Measurements from ENCODE around the gene GIGYF1.

The GIGYF1 gene

DNA sequence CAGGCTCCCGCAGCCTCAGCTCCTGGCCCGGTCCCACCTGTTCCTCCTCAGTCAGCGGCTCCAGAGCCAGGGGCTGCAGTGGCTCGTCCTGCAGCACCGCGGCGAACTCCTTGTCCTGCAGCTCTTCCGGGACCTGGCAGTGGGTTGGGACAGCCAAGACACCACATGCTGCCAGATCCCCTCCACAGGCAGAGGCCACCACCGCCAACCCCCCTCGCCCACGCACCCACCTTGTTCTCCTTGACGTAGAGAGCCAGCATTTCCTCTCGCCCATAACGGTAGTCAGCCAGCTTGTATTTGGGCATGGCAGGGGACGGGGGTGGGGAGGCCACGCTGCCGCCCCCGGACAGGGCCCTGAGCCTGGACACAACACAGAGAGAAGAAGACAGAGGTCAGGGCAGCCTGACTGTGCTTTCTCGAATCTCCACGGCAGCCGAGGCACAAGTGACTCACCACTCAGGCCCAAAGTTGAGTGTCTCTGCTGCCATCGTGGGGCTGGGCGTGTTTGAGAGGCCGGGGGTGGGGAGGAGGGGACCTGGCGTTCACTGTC, 6.2 kb downstream of the GIGYF1 start:
- no peaks in the 10 kb centered on the region for H3K9me3 ChIP-seq (ENCODE audit: low read length)
- no peaks in the 10 kb centered on the region for H3K27me3 ChIP-seq (ENCODE audit: control insufficient read depth in 1 of 2, insufficient read depth in 2 of 2, low read length in 2 of 2)
- no peak overlapping the region for H3K27ac ChIP-seq (ENCODE audit: low read depth, low read length)
- H3K9ac ChIP-seq (ENCODE audit: low read length): no peak overlapping the region
- peaks cover 51% of the 10 kb centered on the region for H3K36me3 ChIP-seq (ENCODE audit: insufficient read depth, low read length)
- no peak overlapping the region for H3K4me3 ChIP-seq (ENCODE audit: low read depth in 1 of 2, low read length in 2 of 2)
- H3K4me1 ChIP-seq (ENCODE audit: insufficient read depth, low read length): peaks cover 32% of the 10 kb centered on the region

DNA sequence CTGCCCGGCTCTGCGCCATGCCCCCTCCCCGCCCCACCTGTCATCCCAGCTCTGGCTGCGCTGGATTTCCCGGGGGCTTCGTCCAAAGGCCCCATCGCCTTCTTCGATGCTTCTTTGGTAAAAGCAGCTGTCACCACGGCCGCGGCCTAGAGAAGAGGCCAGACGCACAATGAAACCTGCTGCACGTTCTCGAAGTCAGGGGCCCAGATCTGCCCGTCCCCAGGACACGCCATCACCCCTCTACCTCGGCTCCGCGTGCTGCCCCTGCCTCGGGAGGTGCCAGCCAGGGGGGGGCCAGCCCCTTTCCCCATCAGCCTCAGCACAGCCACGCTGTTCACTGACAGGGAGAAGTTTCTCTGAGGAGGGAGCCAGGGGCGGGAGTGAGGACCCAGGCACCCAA, 6.8 kb downstream of the GIGYF1 start:
- Histone ChIP-seq H3K9me3 (ENCODE audit: low read length) (no peaks in the 10 kb centered on the region), H3K27me3 (ENCODE audit: control insufficient read depth in 1 of 2, insufficient read depth in 2 of 2, low read length in 2 of 2) (no peaks in the 10 kb centered on the region), H3K27ac (ENCODE audit: low read depth, low read length) (no peak overlapping the region), H3K4me3 (ENCODE audit: low read depth in 1 of 2, low read length in 2 of 2) (no peak overlapping the region), H3K4me1 (ENCODE audit: insufficient read depth, low read length) (peaks cover 27% of the 10 kb centered on the region), H3K36me3 (ENCODE audit: insufficient read depth, low read length) (peaks cover 55% of the 10 kb centered on the region), H3K9ac (ENCODE audit: low read length) (no peak overlapping the region)

DNA sequence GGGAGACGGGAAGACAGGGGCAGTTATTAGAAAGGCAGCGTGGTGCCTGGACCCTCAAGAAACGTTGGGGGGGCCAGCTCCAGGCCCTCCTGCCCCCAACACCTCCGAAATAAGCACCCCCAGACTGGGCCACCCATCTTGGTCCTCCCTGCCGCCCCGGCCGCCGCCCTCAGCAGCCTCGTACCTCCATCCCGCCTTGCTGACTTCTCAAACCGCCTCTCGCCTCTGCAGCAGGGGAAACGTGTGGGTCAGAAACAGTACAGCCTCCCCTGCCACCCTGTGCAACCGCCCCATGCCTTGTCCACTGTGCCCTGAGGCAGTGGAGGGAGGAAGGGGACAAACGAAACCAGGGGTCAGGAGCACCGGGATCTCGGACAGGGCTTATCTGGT, 7.2 kb downstream of the GIGYF1 start:
- no peaks in the 10 kb centered on the region for H3K27me3 ChIP-seq (ENCODE audit: control insufficient read depth in 1 of 2, insufficient read depth in 2 of 2, low read length in 2 of 2)
- no peaks in the 10 kb centered on the region for H3K9me3 ChIP-seq (ENCODE audit: low read length)
- no peak overlapping the region for H3K27ac ChIP-seq (ENCODE audit: low read depth, low read length)
- peaks cover 22% of the 10 kb centered on the region for H3K4me1 ChIP-seq (ENCODE audit: insufficient read depth, low read length)
- no peak overlapping the region for H3K4me3 ChIP-seq (ENCODE audit: low read depth in 1 of 2, low read length in 2 of 2)
- peaks cover 59% of the 10 kb centered on the region for H3K36me3 ChIP-seq (ENCODE audit: insufficient read depth, low read length)
- no peak overlapping the region for H3K9ac ChIP-seq (ENCODE audit: low read length)

DNA sequence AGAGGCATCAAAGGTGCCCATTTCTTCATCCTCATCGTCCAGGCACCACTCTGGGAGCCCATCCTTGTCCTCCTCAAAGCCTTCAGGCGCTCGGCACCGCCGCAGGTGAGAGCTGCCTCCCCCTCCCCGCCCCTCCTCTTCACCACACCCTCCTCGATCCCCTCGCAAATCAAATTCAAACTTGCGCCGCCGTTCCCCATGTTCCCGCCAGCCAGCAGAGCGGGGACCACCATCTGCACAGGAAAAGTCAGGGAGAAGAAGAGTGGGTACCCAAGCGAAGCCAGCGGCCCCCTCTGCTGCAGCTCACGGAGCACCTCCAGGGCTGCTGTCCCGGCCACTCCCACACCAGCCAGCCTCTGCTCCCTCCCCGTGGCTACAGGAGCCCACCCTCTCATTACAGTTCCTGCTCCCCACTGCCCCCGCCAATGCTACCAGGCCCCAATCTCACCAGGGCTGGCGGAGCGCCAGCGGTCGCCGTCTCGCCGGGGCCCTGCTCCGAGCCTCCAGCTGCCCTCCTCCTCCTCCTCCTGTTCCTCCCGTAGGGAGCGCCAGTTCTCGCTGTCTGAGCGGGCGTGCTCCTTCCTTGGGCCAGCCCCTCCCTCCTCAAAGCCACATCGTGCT, 7.7 kb downstream of the GIGYF1 start:
- H3K27me3 ChIP-seq (ENCODE audit: control insufficient read depth in 1 of 2, insufficient read depth in 2 of 2, low read length in 2 of 2): no peaks in the 10 kb centered on the region
- H3K9ac ChIP-seq (ENCODE audit: low read length): no peak overlapping the region
- peaks cover 64% of the 10 kb centered on the region for H3K36me3 ChIP-seq (ENCODE audit: insufficient read depth, low read length)
- H3K9me3 ChIP-seq (ENCODE audit: low read length): no peaks in the 10 kb centered on the region
- no peak overlapping the region for H3K4me3 ChIP-seq (ENCODE audit: low read depth in 1 of 2, low read length in 2 of 2)
- H3K4me1 ChIP-seq (ENCODE audit: insufficient read depth, low read length): peaks cover 18% of the 10 kb centered on the region
- no peak overlapping the region for H3K27ac ChIP-seq (ENCODE audit: low read depth, low read length)

DNA sequence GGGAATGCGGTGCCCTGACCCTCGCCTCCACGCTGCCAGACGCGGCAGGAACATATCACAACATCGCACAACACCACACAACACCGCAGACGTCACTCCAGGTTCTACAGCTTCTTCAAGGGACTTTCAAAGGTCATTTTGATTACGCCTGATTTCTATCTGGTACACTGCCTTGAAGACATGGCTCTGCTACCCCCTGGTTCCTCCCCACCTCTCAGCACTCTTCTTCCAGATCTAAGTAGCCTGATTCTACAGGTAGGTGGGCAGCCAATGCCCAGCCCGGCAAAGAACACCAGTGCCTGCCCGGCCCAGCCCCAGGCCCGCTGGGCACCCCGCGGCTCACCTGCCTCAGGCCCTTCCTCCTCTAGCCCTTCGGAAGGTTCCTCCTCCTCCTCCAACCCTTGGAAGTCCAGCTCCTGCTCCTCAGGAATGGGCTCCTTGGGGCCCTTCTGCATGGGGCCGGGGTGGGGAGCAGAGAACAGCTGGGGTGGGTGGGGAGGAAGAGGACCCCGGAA, 8.4 kb downstream of the GIGYF1 start:
- no peak overlapping the region for H3K4me3 ChIP-seq (ENCODE audit: low read depth in 1 of 2, low read length in 2 of 2)
- no peaks in the 10 kb centered on the region for H3K27me3 ChIP-seq (ENCODE audit: control insufficient read depth in 1 of 2, insufficient read depth in 2 of 2, low read length in 2 of 2)
- peaks cover 12% of the 10 kb centered on the region for H3K4me1 ChIP-seq (ENCODE audit: insufficient read depth, low read length)
- peaks cover 64% of the 10 kb centered on the region for H3K36me3 ChIP-seq (ENCODE audit: insufficient read depth, low read length)
- no peaks in the 10 kb centered on the region for H3K9me3 ChIP-seq (ENCODE audit: low read length)
- no peak overlapping the region for H3K27ac ChIP-seq (ENCODE audit: low read depth, low read length)
- no peak overlapping the region for H3K9ac ChIP-seq (ENCODE audit: low read length)

DNA sequence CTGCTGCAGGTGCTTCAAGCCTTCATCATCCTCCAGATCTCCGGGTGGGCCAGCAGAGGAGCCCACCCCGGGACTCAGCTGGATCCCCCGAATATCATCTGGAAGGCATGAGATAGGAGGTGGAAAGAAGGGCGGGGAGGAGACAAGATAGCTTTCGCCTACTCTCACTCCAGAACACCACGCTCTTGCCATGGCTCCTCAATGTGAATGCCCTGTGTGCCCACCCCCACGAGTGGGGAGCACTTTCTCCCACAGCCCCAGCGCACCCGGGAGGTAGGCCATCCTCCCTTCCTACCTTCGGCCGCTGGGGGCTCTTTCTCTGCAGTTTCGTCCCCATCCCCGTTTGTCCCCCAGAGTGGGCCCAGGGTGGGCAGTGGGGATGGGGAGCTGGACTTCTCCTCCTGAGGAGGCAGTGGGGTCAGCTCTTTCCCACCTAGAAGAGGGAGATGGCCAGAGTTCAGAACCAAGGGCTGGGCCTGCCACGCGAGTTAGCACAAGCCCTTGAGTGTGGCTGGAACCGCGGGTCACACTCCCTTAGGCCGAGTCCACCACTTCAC, 8.9 kb downstream of the GIGYF1 start:
- H3K9ac ChIP-seq (ENCODE audit: low read length): no peak overlapping the region
- no peaks in the 10 kb centered on the region for H3K9me3 ChIP-seq (ENCODE audit: low read length)
- H3K4me3 ChIP-seq (ENCODE audit: low read depth in 1 of 2, low read length in 2 of 2): no peak overlapping the region
- H3K36me3 ChIP-seq (ENCODE audit: insufficient read depth, low read length): peaks cover 64% of the 10 kb centered on the region
- H3K27ac ChIP-seq (ENCODE audit: low read depth, low read length): no peak overlapping the region
- H3K27me3 ChIP-seq (ENCODE audit: control insufficient read depth in 1 of 2, insufficient read depth in 2 of 2, low read length in 2 of 2): no peaks in the 10 kb centered on the region
- H3K4me1 ChIP-seq (ENCODE audit: insufficient read depth, low read length): peaks cover 9% of the 10 kb centered on the region

DNA sequence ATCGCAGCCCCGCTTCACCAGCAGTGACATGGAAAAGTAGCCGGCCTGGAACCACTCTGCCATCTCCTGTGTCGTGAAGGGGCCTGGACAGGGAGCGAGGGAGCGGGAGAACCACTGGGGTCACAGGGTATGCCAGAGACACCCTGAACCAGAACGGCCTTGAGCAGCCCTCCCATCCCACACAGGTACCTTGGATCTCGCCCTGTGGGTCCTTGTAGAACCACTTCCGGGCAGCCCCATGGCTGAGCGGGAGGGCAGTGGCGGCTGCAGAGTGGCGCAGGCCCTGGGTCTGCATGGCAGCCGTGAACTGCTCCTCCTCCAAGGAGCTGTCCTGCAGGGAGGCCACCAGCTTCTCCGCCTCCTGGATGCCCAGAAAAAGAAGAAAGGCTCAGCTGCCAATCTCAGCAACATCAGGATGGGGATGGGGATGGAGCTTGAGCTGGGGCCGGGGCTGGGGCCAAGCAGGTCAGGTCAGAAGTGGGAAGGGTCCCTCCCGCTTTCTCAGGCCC, 9.5 kb downstream of the GIGYF1 start:
- H3K9me3 ChIP-seq (ENCODE audit: low read length): no peaks in the 10 kb centered on the region
- no peaks in the 10 kb centered on the region for H3K27me3 ChIP-seq (ENCODE audit: control insufficient read depth in 1 of 2, insufficient read depth in 2 of 2, low read length in 2 of 2)
- H3K9ac ChIP-seq (ENCODE audit: low read length): no peak overlapping the region
- peaks cover 4% of the 10 kb centered on the region for H3K4me1 ChIP-seq (ENCODE audit: insufficient read depth, low read length)
- H3K27ac ChIP-seq (ENCODE audit: low read depth, low read length): no peak overlapping the region
- H3K4me3 ChIP-seq (ENCODE audit: low read depth in 1 of 2, low read length in 2 of 2): no peak overlapping the region
- H3K36me3 ChIP-seq (ENCODE audit: insufficient read depth, low read length): peaks cover 64% of the 10 kb centered on the region

DNA sequence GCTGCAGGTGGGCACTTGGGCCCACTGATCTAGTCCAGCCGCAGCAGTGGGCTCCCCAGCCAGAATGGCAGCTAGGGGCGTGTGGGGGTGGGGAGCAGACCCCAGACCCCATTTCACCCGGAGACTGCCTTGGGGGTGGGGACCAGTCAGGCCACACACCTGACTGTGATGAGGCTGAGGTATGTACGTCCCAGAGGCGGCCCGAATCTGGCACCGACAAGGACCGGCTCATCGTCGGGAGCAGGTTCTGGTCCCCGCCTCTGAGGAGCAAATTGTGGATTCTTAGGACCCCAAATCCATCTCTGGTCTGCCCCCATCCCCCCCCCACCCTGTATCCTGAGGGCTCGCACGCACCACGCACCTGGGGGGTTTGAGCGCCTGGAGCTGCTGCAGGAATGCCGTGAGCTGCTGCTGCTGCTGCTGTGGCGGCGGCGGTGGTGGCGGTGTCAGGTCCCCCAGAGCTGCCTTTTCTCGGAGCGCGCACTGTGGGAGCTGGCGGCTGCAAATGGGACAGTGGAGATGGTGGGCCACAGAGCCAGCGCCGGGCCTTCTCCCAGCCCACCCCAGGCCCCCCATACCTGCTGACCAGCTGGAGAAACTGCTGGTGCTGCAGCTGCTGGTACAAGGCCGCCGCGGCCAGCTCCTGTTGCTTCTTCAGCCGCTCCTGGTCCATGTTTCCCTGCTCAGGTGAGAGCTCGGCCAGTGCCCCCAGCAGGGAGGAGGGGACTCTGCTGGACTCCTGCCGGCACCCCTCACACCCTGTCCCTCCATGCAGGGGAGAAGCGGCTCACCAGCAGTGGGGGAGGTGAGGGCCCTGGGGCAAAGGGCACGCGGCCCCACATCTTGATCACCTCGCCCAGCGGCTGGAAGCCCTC, 10.2 kb downstream of the GIGYF1 start:
- Histone ChIP-seq H3K27me3 (ENCODE audit: control insufficient read depth in 1 of 2, insufficient read depth in 2 of 2, low read length in 2 of 2) (no peaks in the 10 kb centered on the region), H3K36me3 (ENCODE audit: insufficient read depth, low read length) (peaks cover 71% of the 10 kb centered on the region), H3K9ac (ENCODE audit: low read length) (no peak overlapping the region), H3K4me3 (ENCODE audit: low read depth in 1 of 2, low read length in 2 of 2) (no peak overlapping the region), H3K4me1 (ENCODE audit: insufficient read depth, low read length) (no peaks in the 10 kb centered on the region), H3K9me3 (ENCODE audit: low read length) (no peaks in the 10 kb centered on the region), H3K27ac (ENCODE audit: low read depth, low read length) (no peak overlapping the region)

DNA sequence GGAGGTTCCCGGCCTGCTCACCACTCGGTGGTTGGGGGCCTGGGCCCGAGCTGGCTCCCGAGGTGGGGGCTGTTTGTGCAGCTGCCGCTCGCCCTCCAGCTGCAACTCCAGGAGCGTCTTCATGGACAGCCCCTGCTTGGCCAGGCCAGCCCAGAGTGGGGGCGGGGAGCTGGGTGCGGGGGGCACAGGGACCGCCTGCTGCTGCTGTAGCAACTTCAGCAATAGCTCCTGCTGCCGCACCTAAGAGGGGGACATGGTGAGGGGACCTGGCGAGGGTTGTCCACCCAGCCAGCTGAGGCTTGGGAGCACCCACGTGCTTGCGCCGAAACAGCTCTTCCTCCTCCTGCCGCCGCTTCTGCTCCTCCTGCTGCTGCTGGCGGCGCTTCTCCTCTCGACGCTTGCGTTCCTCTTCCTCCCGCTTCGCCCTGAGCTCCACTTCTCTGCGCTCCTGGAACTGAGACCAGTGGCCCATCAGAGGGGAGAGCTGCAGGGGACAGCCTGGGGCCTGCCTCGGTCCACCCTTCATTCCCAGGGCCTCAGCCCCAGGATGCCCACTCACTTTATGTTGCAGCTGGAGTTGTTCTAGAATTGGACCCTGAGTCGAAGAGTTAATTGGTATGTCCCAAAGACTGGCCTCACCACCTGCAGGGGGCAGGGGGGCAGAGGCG, 10.9 kb downstream of the GIGYF1 start:
- Histone ChIP-seq H3K9ac (ENCODE audit: low read length) (no peak overlapping the region), H3K36me3 (ENCODE audit: insufficient read depth, low read length) (peaks cover 73% of the 10 kb centered on the region), H3K9me3 (ENCODE audit: low read length) (no peaks in the 10 kb centered on the region), H3K4me3 (ENCODE audit: low read depth in 1 of 2, low read length in 2 of 2) (no peak overlapping the region), H3K27me3 (ENCODE audit: control insufficient read depth in 1 of 2, insufficient read depth in 2 of 2, low read length in 2 of 2) (no peaks in the 10 kb centered on the region), H3K4me1 (ENCODE audit: insufficient read depth, low read length) (no peaks in the 10 kb centered on the region), H3K27ac (ENCODE audit: low read depth, low read length) (no peak overlapping the region)

DNA sequence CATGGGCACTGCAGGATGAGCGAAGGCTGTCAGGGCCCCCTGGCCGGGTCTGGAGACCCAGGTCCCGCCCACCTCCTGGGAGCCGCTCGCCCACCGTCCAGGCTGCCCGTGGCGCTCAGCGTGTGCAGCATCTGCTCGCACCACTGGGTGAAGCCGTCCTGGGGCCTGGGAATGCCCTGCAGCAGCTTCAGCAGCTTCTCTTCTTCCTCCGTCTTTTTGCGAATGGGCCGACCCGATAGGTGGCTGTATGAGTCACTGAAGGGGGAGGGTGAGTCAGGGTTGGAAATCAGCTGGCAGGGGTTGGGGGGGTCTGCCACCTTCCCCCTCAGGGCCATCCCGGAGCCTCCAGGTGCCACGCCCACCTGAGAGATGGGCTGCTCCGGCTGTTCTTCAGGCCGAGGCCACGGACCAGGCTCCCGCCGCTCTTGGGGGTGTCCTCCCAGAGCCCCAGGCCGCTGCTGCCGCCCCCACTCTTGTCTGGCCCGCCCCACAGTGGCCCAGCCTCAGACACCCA, 11.8 kb downstream of the GIGYF1 start:
- Histone ChIP-seq H3K9ac (ENCODE audit: low read length) (no peak overlapping the region), H3K4me1 (ENCODE audit: insufficient read depth, low read length) (no peaks in the 10 kb centered on the region), H3K9me3 (ENCODE audit: low read length) (no peaks in the 10 kb centered on the region), H3K27me3 (ENCODE audit: control insufficient read depth in 1 of 2, insufficient read depth in 2 of 2, low read length in 2 of 2) (no peaks in the 10 kb centered on the region), H3K27ac (ENCODE audit: low read depth, low read length) (no peak overlapping the region), H3K36me3 (ENCODE audit: insufficient read depth, low read length) (peaks cover 73% of the 10 kb centered on the region), H3K4me3 (ENCODE audit: low read depth in 1 of 2, low read length in 2 of 2) (peak overlapping the region in 1 of 2 donors; percentile 13)

All from muscle layer of colon (tissue), 2 donors.